GM12878 (cell line): Measurements from ENCODE around the gene DMRTC2. TPM values are rescaled to one million over a fixed set of nuclear protein-coding genes. Genes with fewer than 3 reads are reported as not detected.

Source experiments
- ATF7 ChIP-seq: fragments of 450-650 bp; IDR thresholded peaks from 2 replicates; pipeline ENCODE4 v1.6.1; 2016; ENCODE audit warnings: low read depth, mild to moderate bottlenecking
- BCL3 ChIP-seq: IDR thresholded peaks from 2 replicates; pipeline ENCODE4 v1.6.1; 2011; ENCODE audit warnings: borderline replicate concordance, low read depth, mild to moderate bottlenecking, moderate library complexity, low read length; ENCODE audit not compliant: insufficient read depth, poor library complexity, severe bottlenecking
- ETV6 ChIP-seq, 2 experiments: fragments of 450-650 bp in 1 of 2; IDR thresholded peaks in 1 of 2; conservative IDR thresholded peaks in 1 of 2; 2 replicates each; pipeline ENCODE4 v1.6.1; 2014; ENCODE audit warnings: antibody characterized with exemption in 1 of 2, borderline replicate concordance in 1 of 2, low read depth in 1 of 2, mild to moderate bottlenecking in 1 of 2, moderate library complexity in 1 of 2
- FOXK2 ChIP-seq: fragments of 450-650 bp; IDR thresholded peaks from 2 replicates; pipeline ENCODE4 v1.6.1; 2017; ENCODE audit warnings: mild to moderate bottlenecking, moderate library complexity
- HDAC2 ChIP-seq: fragments of 200-600 bp; sonication (generic); IDR thresholded peaks from 2 replicates; pipeline ENCODE4 v1.6.1; 2017
- IRF5 ChIP-seq: fragments of 450-650 bp; IDR thresholded peaks from 2 replicates; pipeline ENCODE4 v1.6.1; 2017; ENCODE audit warnings: borderline replicate concordance
- MYB ChIP-seq: fragments of 150-350 bp; IDR thresholded peaks from 2 replicates; pipeline ENCODE4 v1.6.1; 2014; ENCODE audit warnings: mild to moderate bottlenecking, low read depth, low read length, borderline replicate concordance
- TBL1XR1 ChIP-seq: IDR thresholded peaks from 2 replicates; pipeline ENCODE4 v1.6.1; 2012; ENCODE audit warnings: low read depth, low read length, improper control_type of control experiment
- ZNF24 ChIP-seq: fragments of 450-650 bp; IDR thresholded peaks from 2 replicates; pipeline ENCODE4 v1.6.1; 2017; ENCODE audit warnings: antibody characterized with exemption, mild to moderate bottlenecking
- polyA plus RNA-seq, 11 experiments: library from polyadenylated mRNA; depleted of rRNA in 4 of 11; unstranded in 6 of 11; stranded (reverse) in 5 of 11; fragments of >200 nt; fragmentation: Nextera tagmentation in 4 of 11; fragmentation: Illumina TruSeq in 1 of 11; extraction: Ambion mirVana in 4 of 11; extraction: Trizol in 1 of 11; gene quantifications; 1 replicate in 1 of 11; 2 replicates in 10 of 11; pipeline versions ENCODE4 v1.2.1 to v1.2.3, GENCODE V29; 2011 to 2016; ENCODE audit warnings: inconsistent platforms in 2 of 11, missing spikeins in 2 of 11, low read depth in 1 of 11
- total RNA-seq, 4 experiments: library from RNA; depleted of rRNA in 3 of 4; stranded (reverse); fragments of >200 nt in 3 of 4; fragmentation: Illumina TruSeq in 1 of 4; extraction: Trizol in 1 of 4; gene quantifications; 2 replicates each; pipeline versions ENCODE4 v1.2.1 to v1.2.3, GENCODE V29; 2013 to 2021

DMRTC2 gene
- total and polyA plus RNA-seq, 10 of the 15 experiments (the other 5 are each of a cell fraction or from before 2014, with no cell fraction given) = not detected

- TF ChIP-seq ETV6 (conservative IDR thresholded peaks at IDR 0.05 in 1 of 2, IDR thresholded peaks at IDR 0.05 in 1 of 2; ENCODE audit: borderline replicate concordance in 1 of 2, low read depth in 1 of 2) (no peak), IRF5 (no peak), TBL1XR1 (no peak), MYB (no peak), HDAC2 (no peak), BCL3 (no peak), FOXK2 (no peak), ATF7 (no peak), ZNF24 (no peak)
Measured at GRCh38 chr19:41808663-41809566, 35.9 kb upstream of the DMRTC2 start (continued).
